GM15510 (cell line): ENCODE measurements around the gene MTARC1.

Source experiments
- POLR2A ChIP-seq: IDR thresholded peaks from 3 replicates; pipeline ENCODE4 v1.6.1; 2011; ENCODE audit warnings: borderline replicate concordance; ENCODE audit not compliant: insufficient read length; ENCODE audit errors: extremely low read depth

MTARC1 gene

GRCh38 chr1:220813013-220813412, 26.3 kb downstream of the MTARC1 start:
- no peak for TF ChIP-seq POLR2A

- no peak for TF ChIP-seq POLR2A
Measured at GRCh38 chr1:220815409-220815808, 28.7 kb downstream of the MTARC1 start.

GRCh38 chr1:220817907-220818306, 31.2 kb downstream of the MTARC1 start:
- no peak for TF ChIP-seq POLR2A

- TF ChIP-seq POLR2A, result no peak
Measured at GRCh38 chr1:220818421-220819173, 31.9 kb downstream of the MTARC1 start.

- no peak for TF ChIP-seq POLR2A
Measured at GRCh38 chr1:220819467-220820026, 32.8 kb downstream of the MTARC1 start.

- no peak for TF ChIP-seq POLR2A
Measured at GRCh38 chr1:220824031-220824989, 37.6 kb downstream of the MTARC1 start.

GRCh38 chr1:220825819-220826551, 39.3 kb downstream of the MTARC1 start:
- no peak for TF ChIP-seq POLR2A

GRCh38 chr1:220826729-220827128, 40.0 kb downstream of the MTARC1 start:
- TF ChIP-seq POLR2A, result no peak

- no peak for TF ChIP-seq POLR2A
Measured at GRCh38 chr1:220827445-220828178, 40.9 kb downstream of the MTARC1 start.

GRCh38 chr1:220828179-220828490, 41.4 kb downstream of the MTARC1 start:
- TF ChIP-seq POLR2A, result no peak

- TF ChIP-seq POLR2A, result no peak
Measured at GRCh38 chr1:220828950-220829586, 42.4 kb downstream of the MTARC1 start.

- TF ChIP-seq POLR2A, result no peak
Measured at GRCh38 chr1:220833436-220833835, 46.7 kb downstream of the MTARC1 start.

GRCh38 chr1:220834155-220834870, 47.6 kb downstream of the MTARC1 start:
- TF ChIP-seq POLR2A, result no peak
